GM21381 (cell line): Measurements from ENCODE around the gene HIBCH.
"Not testable (repeated sequence)": the region's sequence is repeated elsewhere in the genome, so short reads cannot be mapped to it uniquely, and the experiment has no call there.

ENCODE experiments used
- ATAC-seq: cut with Tn5 transposase; IDR thresholded peaks from one replicate; pipeline ENCODE4 v1.9.1; 2021; ENCODE audit warnings: mild to moderate bottlenecking, moderate library complexity; ENCODE audit not compliant: unreplicated experiment

Gene HIBCH

DNA sequence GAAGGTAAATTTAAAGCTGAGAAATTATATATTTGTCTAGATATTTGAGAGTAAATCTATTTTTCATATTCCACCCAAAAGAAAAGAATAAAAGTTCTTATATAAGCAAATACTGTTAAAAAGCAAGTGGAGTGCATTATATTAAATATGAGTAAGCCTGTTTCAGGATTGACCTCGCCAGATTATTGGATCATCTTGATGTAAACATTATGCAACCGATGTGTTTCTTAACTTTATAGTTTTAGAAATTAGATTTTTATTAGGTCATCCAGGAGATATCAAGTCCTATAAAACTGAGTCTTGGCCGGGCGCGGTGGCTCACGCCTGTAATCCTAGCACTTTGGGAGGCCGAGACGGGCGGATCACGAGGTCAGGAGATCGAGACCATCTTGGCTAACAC, 156.8 kb downstream of the HIBCH start:
- ATAC-seq: no peak

DNA sequence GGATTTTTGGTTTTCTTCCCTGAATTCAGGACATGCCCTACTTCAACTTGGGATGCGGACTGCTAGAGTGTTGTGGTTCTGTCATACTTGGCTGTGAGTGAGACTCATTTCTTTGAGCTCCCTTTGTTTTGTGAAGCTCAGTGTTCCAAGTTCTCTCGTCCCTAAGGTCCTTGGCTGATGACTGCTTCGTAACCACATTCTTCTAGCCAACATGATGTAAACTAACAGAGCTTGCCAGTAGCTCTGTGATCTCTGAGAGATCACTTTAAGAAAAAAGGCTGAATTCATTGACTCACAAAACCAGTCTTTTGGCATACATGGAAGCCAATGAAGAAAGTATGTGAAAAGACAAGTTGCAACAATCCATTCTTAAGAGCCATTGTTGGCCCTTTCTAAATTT, 160.2 kb downstream of the HIBCH start:
- ATAC-seq: no peak

GRCh38 chr2:190158798-190159434, 160.7 kb downstream of the HIBCH start:
- ATAC-seq: no peak

DNA sequence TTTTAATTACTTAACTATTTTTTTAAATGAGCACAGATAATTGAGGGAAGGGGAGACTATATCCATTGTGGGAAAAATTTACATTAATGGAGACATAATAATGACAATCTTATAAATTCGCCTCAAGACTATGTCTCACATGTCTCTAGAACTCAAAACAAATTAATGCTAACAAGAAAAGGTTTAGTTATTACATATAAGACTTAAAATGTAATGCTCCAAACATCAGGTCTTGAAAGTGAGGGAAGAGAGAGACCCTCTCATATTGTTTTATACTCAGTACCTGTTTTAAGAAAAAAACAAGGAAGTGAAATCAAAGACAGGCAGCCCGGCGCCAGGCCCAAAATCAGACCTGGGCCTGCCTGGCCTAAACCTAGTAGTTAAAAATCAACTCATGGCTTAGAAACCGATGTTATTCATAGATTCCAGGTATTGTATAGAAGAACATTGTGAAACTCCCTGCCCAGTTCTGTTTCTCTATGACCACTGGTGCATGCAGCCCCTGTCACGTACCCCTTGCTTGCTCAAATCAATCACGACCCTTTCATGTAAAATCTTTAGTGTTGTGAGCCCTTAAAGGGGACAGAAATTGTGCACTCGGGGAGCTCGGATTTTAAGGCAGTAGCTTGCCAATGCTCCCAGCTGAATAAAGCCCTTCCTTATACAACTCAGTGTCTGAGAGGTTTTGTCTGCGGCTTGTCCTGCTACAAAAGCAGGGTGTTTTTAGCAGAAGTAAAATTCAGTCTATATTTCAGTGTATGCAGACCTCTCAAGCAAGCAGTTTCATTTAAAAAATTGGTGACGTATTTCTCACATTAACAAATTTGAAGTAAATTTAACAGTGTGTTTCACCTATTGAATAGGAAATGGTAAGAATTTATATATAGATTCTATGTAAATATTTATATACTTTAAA, 161.8 kb downstream of the HIBCH start:
- not testable (repeated sequence) for ATAC-seq

- no peak for ATAC-seq
Observed at GRCh38 chr2:190156530-190157212, 163.0 kb downstream of the HIBCH start.
